RWPE2 (cell line): ENCODE results near the gene HTR2A.

ENCODE experiments used
- ATAC-seq: fragments of 200-7000 bp; cut with Tn5 transposase; 3 replicates; pipeline ENCODE4 v1.9.1; 2021; ENCODE audit warnings: low read depth
- DNase-seq: peaks from one replicate; pipeline ENCODE4 v3.0.0-alpha.2; 2020; ENCODE audit warnings: low spot score
- H3K27ac ChIP-seq: fragments of 450-650 bp; 2 replicates; pipeline ENCODE4 v1.5.1; 2017; ENCODE audit warnings: mild to moderate bottlenecking; ENCODE audit not compliant: poor library complexity, severe bottlenecking
- H3K27me3 ChIP-seq: fragments of 250-450 bp; sonication (Bioruptor Pico); 2 replicates; pipeline ENCODE4 v1.5.1; 2021; ENCODE audit warnings: mild to moderate bottlenecking, moderate library complexity; ENCODE audit not compliant: insufficient read depth, poor library complexity, severe bottlenecking
- H3K36me3 ChIP-seq: fragments of 250-450 bp; sonication (Bioruptor Pico); 2 replicates; pipeline ENCODE4 v1.5.1; 2020; ENCODE audit warnings: low read depth, mild to moderate bottlenecking, moderate library complexity
- H3K4me1 ChIP-seq: fragments of 250-450 bp; sonication (Bioruptor Pico); 2 replicates; pipeline ENCODE4 v1.5.1; 2021; ENCODE audit warnings: mild to moderate bottlenecking, moderate library complexity; ENCODE audit not compliant: insufficient read depth, poor library complexity, severe bottlenecking
- H3K4me3 ChIP-seq: fragments of 250-450 bp; sonication (Bioruptor Pico); 2 replicates; pipeline ENCODE4 v1.5.1; 2021; ENCODE audit warnings: mild to moderate bottlenecking, moderate library complexity; ENCODE audit not compliant: severe bottlenecking
- H3K9me3 ChIP-seq: fragments of 250-450 bp; sonication (Bioruptor Pico); 2 replicates; pipeline ENCODE4 v1.5.1; 2021; ENCODE audit warnings: mild to moderate bottlenecking, moderate library complexity; ENCODE audit not compliant: severe bottlenecking
- CTCF ChIP-seq: fragments of 450-650 bp; IDR thresholded peaks from one replicate; pipeline ENCODE4 v1.5.1; 2017; ENCODE audit warnings: mild to moderate bottlenecking, moderate library complexity; ENCODE audit not compliant: poor library complexity, severe bottlenecking

The HTR2A gene

GRCh38 chr13:46803586-46803985, 93.3 kb downstream of the HTR2A start:
- no peak for ATAC-seq
- no peak overlapping the region for H3K4me3 ChIP-seq

GRCh38 chr13:46801858-46802257, 95.0 kb downstream of the HTR2A start:
- Histone ChIP-seq H3K36me3 (no peaks in the 10 kb centered on the region), H3K27ac (no peak overlapping the region), H3K9me3 (no peaks in the 10 kb centered on the region), H3K4me3 (no peak overlapping the region), H3K27me3 (no peaks in the 10 kb centered on the region), H3K4me1 (peaks cover 29% of the 10 kb centered on the region)
- no peak for TF ChIP-seq CTCF
- no peak for DNase-seq
- no peak; the same call in 2 of the 3 replicates for ATAC-seq

More at GRCh38 chr13:46803586-46803985, 93.3 kb downstream of the HTR2A start:
- Histone ChIP-seq H3K4me1 (peaks cover 18% of the 10 kb centered on the region), H3K36me3 (no peaks in the 10 kb centered on the region), H3K27me3 (no peaks in the 10 kb centered on the region), H3K27ac (peak overlapping the region; percentile 65), H3K9me3 (no peaks in the 10 kb centered on the region)
- DNase-seq: no peak
- no peak for TF ChIP-seq CTCF

GRCh38 chr13:46799139-46799538, 97.7 kb downstream of the HTR2A start:
- no peak for ATAC-seq
- H3K4me1 ChIP-seq: peaks cover 29% of the 10 kb centered on the region
- no peak for DNase-seq
- no peaks in the 10 kb centered on the region for H3K9me3 ChIP-seq
- no peak for TF ChIP-seq CTCF
- H3K36me3 ChIP-seq: peaks cover 7% of the 10 kb centered on the region; the same call in 1 of the 2 replicates
- no peak overlapping the region for H3K4me3 ChIP-seq
- no peaks in the 10 kb centered on the region for H3K27me3 ChIP-seq
- no peak overlapping the region for H3K27ac ChIP-seq

GRCh38 chr13:46797501-46798237, 99.2 kb downstream of the HTR2A start:
- ATAC-seq (no peak), DNase-seq (no peak)
- TF ChIP-seq CTCF: no peak
- peaks cover 23% of the 10 kb centered on the region for H3K4me1 ChIP-seq
- peak overlapping the region; percentile 91 for H3K4me3 ChIP-seq
- H3K9me3 ChIP-seq: no peaks in the 10 kb centered on the region
- H3K27me3 ChIP-seq: no peaks in the 10 kb centered on the region
- peak overlapping the region; percentile 58 for H3K27ac ChIP-seq
- peaks cover 21% of the 10 kb centered on the region for H3K36me3 ChIP-seq
